T-helper 2 cell treated with Interferon-gamma antibody and Interleukin-4, amounts not matched to agents 100 ng/mL and 5 ng/mL, for 36 hours (primary cell): Measurements from ENCODE around the gene IL31. TPM values are rescaled to one million over a fixed set of nuclear protein-coding genes. Genes with fewer than 3 reads are reported as not detected.
"Not testable (repeated sequence)": the region's sequence is repeated elsewhere in the genome, so short reads cannot be mapped to it uniquely, and the experiment has no call there.

Experiments used
- intact Hi-C: fragments of 100-400 bp; cut with micrococcal nuclease; formaldehyde crosslinking; loops from one replicate; pipeline ENCODE4 v1.15.1; 2023
- total RNA-seq: library from RNA; stranded (reverse); gene quantifications from 2 replicates; pipeline ENCODE4 v1.2.3, GENCODE V29; 2022

IL31 gene
- total RNA-seq = not detected in 2 replicates

GRCh38 chr12:122174155-122174845, at the start of gene IL31:
TSS of gene IL31 (minus strand) at chr12:122174221. CDS start at chr12:122174172, 49 bp downstream.
- intact Hi-C loops = no loop called here

GRCh38 chr12:122216445-122216844, 42.4 kb upstream of the IL31 start:
- intact Hi-C loops = no loop called here

- intact Hi-C loops = no loop called here
These were observed 41.8 kb upstream of the IL31 start for GRCh38 chr12:122215771-122216170.

GRCh38 chr12:122208073-122208820, 34.2 kb upstream of the IL31 start:
- intact Hi-C loops = no loop called here

- intact Hi-C loops = no loop called here
These were observed 33.4 kb upstream of the IL31 start for GRCh38 chr12:122207391-122207790.

- intact Hi-C loops = no loop called here
These were observed 33.0 kb upstream of the IL31 start for GRCh38 chr12:122206976-122207375.

GRCh38 chr12:122206111-122206881, 32.3 kb upstream of the IL31 start:
- intact Hi-C loops = no loop called here

- intact Hi-C loops = no loop called here
These were observed 31.3 kb upstream of the IL31 start for GRCh38 chr12:122205053-122205925.

GRCh38 chr12:122204167-122205052, 30.4 kb upstream of the IL31 start:
- intact Hi-C loops = no loop called here

GRCh38 chr12:122203301-122204166, 29.5 kb upstream of the IL31 start, which contains the start of gene B3GNT4:
TSS of gene B3GNT4 (plus strand) at chr12:122203709. CDS start at chr12:122204619, 910 bp downstream.
- intact Hi-C loops = no loop called here

- intact Hi-C loops = not testable (repeated sequence)
These were observed 28.8 kb upstream of the IL31 start for GRCh38 chr12:122202811-122203210.

GRCh38 chr12:122202017-122202416, 28.0 kb upstream of the IL31 start:
- intact Hi-C loops = no loop called here

GRCh38 chr12:122201381-122201780, 27.4 kb upstream of the IL31 start:
- intact Hi-C loops = no loop called here

GRCh38 chr12:122200541-122201175, 26.6 kb upstream of the IL31 start:
- intact Hi-C loops = no loop called here

- intact Hi-C loops = no loop called here
These were observed 25.7 kb upstream of the IL31 start for GRCh38 chr12:122199484-122200355.

GRCh38 chr12:122197612-122197966, 23.6 kb upstream of the IL31 start:
- intact Hi-C loops = no loop called here

GRCh38 chr12:122195405-122195804, 21.4 kb upstream of the IL31 start:
- intact Hi-C loops = no loop called here

- intact Hi-C loops = no loop called here
These were observed 20.8 kb upstream of the IL31 start for GRCh38 chr12:122194804-122195203.
